CD8-positive, alpha-beta memory T cell (primary cell): ENCODE data around the gene SPTB. TPM values are rescaled to one million over a fixed set of nuclear protein-coding genes. Genes with fewer than 3 reads are reported as not detected.

Experiments
- CTCF ChIA-PET: fragments of 350-600 bp; sonication (Branson Sonifier 250); formaldehyde crosslinking; loops from one replicate; lab custom pipeline; 2021; ENCODE audit warnings: antibody characterized with exemption; lab: Charles Lee
- POLR2A ChIA-PET: fragments of 350-600 bp; sonication (Branson Sonifier 250); formaldehyde crosslinking; loops from one replicate; lab custom pipeline; 2021; ENCODE audit warnings: antibody characterized with exemption; lab: Charles Lee
- DNase-seq, 5 donors: peaks; one replicate each; pipeline versions ENCODE4 v3.0.0 to v3.0.0-alpha.2; 2020 to 2022; ENCODE audit warnings: mixed read lengths in 1 of 5
- H3K27ac ChIP-seq: one replicate; pipeline ENCODE4 v1.7.0; 2013; ENCODE audit warnings: low read depth, mild to moderate bottlenecking, low read length, moderate library complexity
- H3K27me3 ChIP-seq: 2 replicates; pipeline ENCODE4 v1.7.0; 2013; ENCODE audit warnings: low read length, mild to moderate bottlenecking; ENCODE audit not compliant: insufficient read depth, poor library complexity, severe bottlenecking
- H3K36me3 ChIP-seq: 2 replicates; pipeline ENCODE4 v1.7.0; 2013; ENCODE audit warnings: mild to moderate bottlenecking, low read length, moderate library complexity; ENCODE audit not compliant: insufficient read depth
- H3K4me1 ChIP-seq: 2 replicates; pipeline ENCODE4 v1.7.0; 2013; ENCODE audit warnings: mild to moderate bottlenecking, low read length, moderate library complexity; ENCODE audit not compliant: insufficient read depth
- H3K4me3 ChIP-seq: 2 replicates; pipeline ENCODE4 v1.7.0; 2013; ENCODE audit warnings: mild to moderate bottlenecking, low read length
- H3K9me3 ChIP-seq: 2 replicates; pipeline ENCODE4 v1.7.0; 2013; ENCODE audit warnings: mild to moderate bottlenecking, low read length
- H3K27ac Mint-ChIP-seq, 8 donors: one replicate each; pipeline ENCODE4 v1.8.0; 2020 to 2021; ENCODE audit warnings: mixed read lengths in 8 of 8, mild to moderate bottlenecking in 6 of 8, inconsistent platforms in 3 of 8, moderate library complexity in 3 of 8
- H3K27me3 Mint-ChIP-seq, 2 donors: one replicate each; pipeline ENCODE4 v1.8.0; 2020 to 2021; ENCODE audit warnings: mixed read lengths in 2 of 2, mild to moderate bottlenecking in 1 of 2, moderate library complexity in 1 of 2
- H3K36me3 Mint-ChIP-seq, 3 donors: one replicate each; pipeline ENCODE4 v1.8.0; 2020 to 2021; ENCODE audit warnings: mixed read lengths in 3 of 3, inconsistent platforms in 1 of 3, mild to moderate bottlenecking in 1 of 3
- H3K4me1 Mint-ChIP-seq, 3 donors: one replicate each; pipeline ENCODE4 v1.8.0; 2020 to 2021; ENCODE audit warnings: mixed read lengths in 3 of 3, inconsistent platforms in 1 of 3, mild to moderate bottlenecking in 1 of 3
- H3K4me3 Mint-ChIP-seq, 7 donors: one replicate each; pipeline ENCODE4 v1.8.0; 2020 to 2021; ENCODE audit warnings: mixed read lengths in 7 of 7, mild to moderate bottlenecking in 6 of 7, moderate library complexity in 4 of 7, inconsistent platforms in 2 of 7
- H3K9me3 Mint-ChIP-seq, 5 donors: one replicate each; pipeline ENCODE4 v1.8.0; 2020 to 2022; ENCODE audit warnings: mixed read lengths in 5 of 5, mild to moderate bottlenecking in 3 of 5, moderate library complexity in 2 of 5, inconsistent platforms in 1 of 5
- polyA plus RNA-seq: library from polyadenylated mRNA; unstranded; fragments of 300-500 nt; fragmentation: Illumina TruSeq; gene quantifications from one replicate; pipeline ENCODE4 v1.2.3, GENCODE V29; 2021
- total RNA-seq, 2 experiments: library from RNA; stranded (reverse); gene quantifications; one replicate each; pipeline ENCODE4 v1.2.3, GENCODE V29; 2021

SPTB gene
- total and polyA plus RNA-seq, 3 experiments from 2014 or later, result 0.09 to 0.18 (median 0.15) TPM

GRCh38 chr14:64825006-64825405, 54.7 kb downstream of the SPTB start:
- ChIA-PET CTCF (interaction anchor here (0.7 to 7.7 kb wide), 3 partner anchors 66 to 159 kb away, joined by 5 to 95 read pairs (median 34); no protein-coding TSS in a partner anchor), POLR2A (no interaction called here)
- no peak overlapping the region for H3K4me3 ChIP-seq
- Mint-ChIP-seq H3K27ac (no peak overlapping the region), H3K4me1 (peaks cover 5 to 9% (median 6%) of the 10 kb centered on the region in 3 donors), H3K27me3 (peaks cover 4 to 42% of the 10 kb centered on the region in 2 donors), H3K36me3 (no peaks in the 10 kb centered on the region), H3K4me3 (no peak overlapping the region), H3K9me3 (no peaks in the 10 kb centered on the region)
- H3K36me3 ChIP-seq, result no peaks in the 10 kb centered on the region
- no peaks in the 10 kb centered on the region for H3K9me3 ChIP-seq
- H3K27me3 ChIP-seq, result peaks cover 4% of the 10 kb centered on the region
- H3K4me1 ChIP-seq, result peaks cover 7% of the 10 kb centered on the region
- no peak for DNase-seq
- no peak overlapping the region for H3K27ac ChIP-seq

DNA sequence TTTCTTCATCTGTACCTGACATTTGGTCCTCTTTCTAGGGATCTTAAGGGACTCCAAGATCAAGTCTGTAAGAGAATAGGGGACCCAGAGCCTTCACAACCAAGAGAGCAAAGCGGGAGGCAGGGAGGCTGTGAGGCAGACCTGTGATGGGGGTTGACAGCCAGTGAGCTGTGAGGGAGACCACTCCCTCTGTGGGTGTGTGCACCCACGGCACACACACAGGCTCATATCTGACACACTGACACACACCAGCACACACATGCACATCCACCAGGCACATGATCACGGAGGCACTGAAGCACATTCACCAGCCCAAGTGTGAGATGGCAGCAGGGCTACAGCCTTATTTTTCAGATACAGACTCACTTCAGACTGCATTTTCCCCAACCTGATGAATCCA, 55.2 kb downstream of the SPTB start:
- ChIA-PET CTCF (interaction anchor here (0.8 to 7.7 kb wide), 4 partner anchors 11 to 158 kb away, joined by 3 to 95 read pairs (median 20); no protein-coding TSS in a partner anchor), POLR2A (no interaction called here)
- no peaks in the 10 kb centered on the region for H3K36me3 ChIP-seq
- H3K9me3 ChIP-seq, result no peaks in the 10 kb centered on the region
- H3K4me3 ChIP-seq, result no peak overlapping the region
- H3K9me3 Mint-ChIP-seq, result no peaks in the 10 kb centered on the region
- peaks cover 7% of the 10 kb centered on the region for H3K4me1 ChIP-seq
- no peak overlapping the region for H3K27ac ChIP-seq
- peaks cover 5 to 9% (median 6%) of the 10 kb centered on the region in 3 donors for H3K4me1 Mint-ChIP-seq
- H3K36me3 Mint-ChIP-seq, result no peaks in the 10 kb centered on the region
- no peak overlapping the region for H3K27ac Mint-ChIP-seq
- peaks cover 4% of the 10 kb centered on the region for H3K27me3 ChIP-seq
- H3K4me3 Mint-ChIP-seq, result no peak overlapping the region
- peaks cover 4 to 48% of the 10 kb centered on the region in 2 donors for H3K27me3 Mint-ChIP-seq
- no peak for DNase-seq

DNA sequence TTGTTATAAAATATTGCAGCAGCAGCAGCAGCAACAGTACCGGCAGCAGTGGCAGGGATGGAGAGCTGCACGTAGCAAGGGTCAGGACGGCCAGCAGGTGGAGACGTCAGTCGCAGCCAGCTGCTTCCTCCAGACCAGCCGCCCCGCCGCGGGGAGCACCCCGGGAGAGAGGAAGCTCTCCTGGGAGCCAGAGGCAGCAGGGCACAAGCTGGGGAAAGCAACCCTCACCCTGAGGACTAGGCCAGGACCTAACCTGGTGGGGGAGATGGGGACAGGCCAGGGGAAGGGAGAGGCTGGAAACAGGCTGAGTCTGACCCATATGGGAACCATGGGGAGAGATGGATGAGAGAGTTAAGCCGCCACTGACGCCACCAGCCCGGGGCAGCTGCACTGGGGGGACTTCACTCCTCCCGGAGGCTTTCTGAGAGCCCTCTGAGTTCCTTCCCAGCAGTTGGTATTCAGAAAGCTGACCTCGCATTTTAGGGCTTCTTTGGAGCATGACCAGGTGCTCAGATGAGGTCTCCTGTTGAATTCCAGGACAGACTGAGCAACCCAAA, 56.3 kb downstream of the SPTB start:
- peak; percentile 45 to 74 (median 51) for DNase-seq
- Histone ChIP-seq H3K4me3 (no peak overlapping the region), H3K27ac (no peak overlapping the region), H3K4me1 (peaks cover 7% of the 10 kb centered on the region), H3K27me3 (peaks cover 4% of the 10 kb centered on the region), H3K9me3 (no peaks in the 10 kb centered on the region), H3K36me3 (no peaks in the 10 kb centered on the region)
- peaks cover 5 to 9% (median 6%) of the 10 kb centered on the region in 3 donors for H3K4me1 Mint-ChIP-seq
- ChIA-PET CTCF (interaction anchor here (0.7 to 7.7 kb wide), 25 partner anchors 10 to 167 kb away, joined by 3 to 95 read pairs (median 4); partner anchors contain the start of gene FNTB), POLR2A (interaction anchor here (1.0 kb wide), 2 partner anchors 68 to 152 kb away, joined by 3 to 5 read pairs; no protein-coding TSS in a partner anchor)
- peak overlapping the region in 2 of 7 donors; percentile 11 to 53 for H3K4me3 Mint-ChIP-seq
- H3K36me3 Mint-ChIP-seq, result no peaks in the 10 kb centered on the region
- H3K27ac Mint-ChIP-seq, result peak overlapping the region in 1 of 8 donors; percentile 38
- peaks cover 6 to 59% of the 10 kb centered on the region in 2 donors for H3K27me3 Mint-ChIP-seq
- no peaks in the 10 kb centered on the region for H3K9me3 Mint-ChIP-seq

- Mint-ChIP-seq H3K4me1 (peaks cover 5 to 9% (median 6%) of the 10 kb centered on the region in 3 donors), H3K4me3 (no peak overlapping the region), H3K36me3 (no peaks in the 10 kb centered on the region), H3K27me3 (peaks cover 9 to 69% of the 10 kb centered on the region in 2 donors), H3K9me3 (no peaks in the 10 kb centered on the region), H3K27ac (no peak overlapping the region)
- DNase-seq, result no peak
- Histone ChIP-seq H3K27me3 (peaks cover 4% of the 10 kb centered on the region), H3K4me1 (peaks cover 7% of the 10 kb centered on the region), H3K4me3 (no peak overlapping the region), H3K36me3 (no peaks in the 10 kb centered on the region), H3K27ac (no peak overlapping the region), H3K9me3 (no peaks in the 10 kb centered on the region)
- ChIA-PET CTCF (interaction anchor here (7.7 kb wide), 1 partner anchor 70 kb away, joined by 95 read pairs; no protein-coding TSS in a partner anchor), POLR2A (no interaction called here)
These were observed 58.1 kb downstream of the SPTB start for GRCh38 chr14:64821651-64822050.

DNA sequence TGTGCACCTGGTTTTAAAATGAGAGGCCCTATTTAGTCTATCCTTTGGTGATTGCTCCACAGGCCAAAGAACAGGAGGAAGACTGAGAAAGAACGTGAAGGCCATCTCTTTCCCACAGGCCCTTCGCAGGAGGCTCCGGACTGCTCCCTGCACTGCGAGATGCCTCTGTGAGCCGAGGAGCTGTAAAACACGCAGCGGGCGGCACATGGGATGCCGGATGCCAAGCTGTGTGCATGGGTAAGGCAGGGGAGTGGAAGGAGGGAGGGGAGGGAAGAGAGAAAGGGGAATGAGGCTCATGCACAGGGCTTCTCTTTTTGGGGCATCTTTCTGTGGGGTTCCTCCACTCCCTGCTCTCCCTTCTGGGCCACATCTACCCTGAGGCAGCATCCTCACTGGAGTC, 61.6 kb downstream of the SPTB start:
- CTCF ChIA-PET, result interaction anchor here (1.1 kb wide), 1 partner anchor 74 kb away, joined by 3 read pairs; no protein-coding TSS in a partner anchor
- Histone ChIP-seq H3K4me3 (no peak overlapping the region), H3K27ac (no peak overlapping the region), H3K9me3 (no peaks in the 10 kb centered on the region), H3K27me3 (peaks cover 4% of the 10 kb centered on the region), H3K4me1 (peaks cover 3% of the 10 kb centered on the region), H3K36me3 (no peaks in the 10 kb centered on the region)
- POLR2A ChIA-PET, result interaction anchor here (0.5 to 0.6 kb wide), 2 partner anchors 29 to 430 kb away, joined by 3 read pairs; partner anchors contain the start of gene MTHFD1
- peaks cover 12 to 71% of the 10 kb centered on the region in 2 donors for H3K27me3 Mint-ChIP-seq
- peak overlapping the region in 1 of 8 donors; percentile 77 for H3K27ac Mint-ChIP-seq
- H3K4me3 Mint-ChIP-seq, result no peak overlapping the region
- no peak for DNase-seq
- H3K9me3 Mint-ChIP-seq, result no peaks in the 10 kb centered on the region
- H3K36me3 Mint-ChIP-seq, result no peaks in the 10 kb centered on the region
- peaks cover 3 to 4% (median 3%) of the 10 kb centered on the region in 3 donors for H3K4me1 Mint-ChIP-seq

DNA sequence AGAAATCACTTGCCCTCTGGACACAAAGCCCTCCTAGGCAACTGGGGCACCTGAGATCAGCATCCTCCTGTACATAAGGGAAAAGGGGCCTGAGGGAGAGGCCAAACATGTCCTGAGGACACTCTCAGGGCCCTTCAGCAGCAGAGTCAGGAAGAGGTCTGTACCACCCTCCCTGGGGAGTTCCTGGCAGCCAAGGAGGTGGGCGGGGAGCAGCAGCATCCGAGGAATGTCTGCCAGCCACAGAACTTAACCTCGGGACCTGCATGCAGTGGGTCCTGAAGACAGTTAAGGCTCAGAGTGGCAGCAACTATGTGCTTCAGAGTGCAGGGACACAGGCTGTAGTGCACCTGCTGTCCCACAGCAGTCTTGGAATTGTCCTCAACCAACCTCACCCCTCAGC, 62.1 kb downstream of the SPTB start:
- Histone ChIP-seq H3K9me3 (no peaks in the 10 kb centered on the region), H3K27me3 (no peaks in the 10 kb centered on the region), H3K36me3 (no peaks in the 10 kb centered on the region), H3K4me3 (no peak overlapping the region), H3K4me1 (no peaks in the 10 kb centered on the region), H3K27ac (no peak overlapping the region)
- H3K27me3 Mint-ChIP-seq, result peaks cover 12 to 73% of the 10 kb centered on the region in 2 donors
- no peaks in the 10 kb centered on the region for H3K36me3 Mint-ChIP-seq
- POLR2A ChIA-PET, result interaction anchor here (0.6 kb wide), 1 partner anchor 29 kb away, joined by 3 read pairs; no protein-coding TSS in a partner anchor
- CTCF ChIA-PET, result interaction anchor here (1.1 kb wide), 1 partner anchor 74 kb away, joined by 3 read pairs; no protein-coding TSS in a partner anchor
- DNase-seq, result no peak
- peaks cover 0 to under 1% (median 0%) of the 10 kb centered on the region in 3 donors for H3K4me1 Mint-ChIP-seq
- no peak overlapping the region for H3K4me3 Mint-ChIP-seq
- H3K27ac Mint-ChIP-seq, result no peak overlapping the region
- no peaks in the 10 kb centered on the region for H3K9me3 Mint-ChIP-seq

GRCh38 chr14:64816221-64816783, 63.4 kb downstream of the SPTB start:
- Mint-ChIP-seq H3K9me3 (no peaks in the 10 kb centered on the region), H3K27ac (peak overlapping the region in 1 of 8 donors; percentile 10), H3K36me3 (no peaks in the 10 kb centered on the region), H3K4me1 (peaks cover 0 to 5% (median 4%) of the 10 kb centered on the region in 3 donors), H3K27me3 (peaks cover 14 to 66% of the 10 kb centered on the region in 2 donors), H3K4me3 (no peak overlapping the region)
- Histone ChIP-seq H3K9me3 (no peaks in the 10 kb centered on the region), H3K36me3 (no peaks in the 10 kb centered on the region), H3K4me3 (no peak overlapping the region), H3K4me1 (no peaks in the 10 kb centered on the region), H3K27ac (no peak overlapping the region), H3K27me3 (no peaks in the 10 kb centered on the region)
- DNase-seq, result no peak
- CTCF ChIA-PET, result no interaction called here
- POLR2A ChIA-PET, result no interaction called here

DNA sequence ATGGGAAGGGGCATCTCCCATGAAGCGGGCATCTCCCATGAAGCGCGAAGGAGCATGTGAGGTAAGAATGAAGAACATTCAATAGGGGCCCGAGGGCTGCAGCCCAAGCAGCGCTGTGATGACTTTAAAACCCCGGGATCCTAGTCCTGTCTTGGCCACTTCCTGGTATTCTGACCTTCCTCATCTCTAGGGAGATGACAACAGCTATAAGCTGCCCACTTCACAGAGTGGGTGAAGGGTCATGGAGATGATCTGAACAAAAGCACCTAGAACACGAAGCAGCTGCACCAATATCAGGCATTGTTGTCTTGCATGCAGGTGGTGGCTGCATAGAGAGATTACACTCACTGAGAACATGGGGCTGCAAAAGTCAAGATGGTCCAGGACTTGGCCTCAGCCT, 64.5 kb downstream of the SPTB start:
- CTCF ChIA-PET, result interaction anchor here (3.2 kb wide), 1 partner anchor 8 kb away, joined by 11 read pairs; no protein-coding TSS in a partner anchor
- no peak overlapping the region for H3K4me3 Mint-ChIP-seq
- no peak overlapping the region for H3K27ac Mint-ChIP-seq
- H3K36me3 Mint-ChIP-seq, result no peaks in the 10 kb centered on the region
- H3K36me3 ChIP-seq, result no peaks in the 10 kb centered on the region
- H3K4me3 ChIP-seq, result no peak overlapping the region
- peaks cover 14 to 60% of the 10 kb centered on the region in 2 donors for H3K27me3 Mint-ChIP-seq
- no peak for DNase-seq
- H3K4me1 Mint-ChIP-seq, result peaks cover 0 to 5% (median 4%) of the 10 kb centered on the region in 3 donors
- no peaks in the 10 kb centered on the region for H3K27me3 ChIP-seq
- POLR2A ChIA-PET, result no interaction called here
- H3K27ac ChIP-seq, result no peak overlapping the region
- H3K9me3 ChIP-seq, result no peaks in the 10 kb centered on the region
- H3K9me3 Mint-ChIP-seq, result no peaks in the 10 kb centered on the region
- no peaks in the 10 kb centered on the region for H3K4me1 ChIP-seq
